Neutrophil (primary cell): ENCODE results near the gene FBXO5.
"Not testable (repeated sequence)": the region's sequence is repeated elsewhere in the genome, so short reads cannot be mapped to it uniquely, and the experiment has no call there.

ENCODE experiments used
- H3K27ac ChIP-seq: fragments of 200-600 bp; sonication (generic); 2 replicates; pipeline ENCODE4 v1.5.1; 2016; ENCODE audit warnings: mild to moderate bottlenecking, moderate library complexity
- H3K27me3 ChIP-seq: fragments of 200-600 bp; sonication (generic); 2 replicates; pipeline ENCODE4 v1.6.0; 2016; ENCODE audit warnings: mild to moderate bottlenecking
- H3K36me3 ChIP-seq: fragments of 200-600 bp; sonication (generic); 2 replicates; pipeline ENCODE4 v1.5.1; 2017
- H3K4me1 ChIP-seq, 2 experiments: fragments of 200-600 bp in 1 of 2; sonication (generic) in 1 of 2; 1 replicate in 1 of 2; 2 replicates in 1 of 2; pipeline versions ENCODE4 v1.5.1 to v1.6.1; 2013 to 2016; ENCODE audit warnings: low read depth in 1 of 2, low read length in 1 of 2, mild to moderate bottlenecking in 1 of 2, moderate library complexity in 1 of 2; ENCODE audit not compliant: control insufficient read depth in 1 of 2, insufficient read depth in 1 of 2
- H3K4me3 ChIP-seq, 2 experiments: fragments of 200-600 bp in 1 of 2; sonication (generic) in 1 of 2; 1 replicate in 1 of 2; 2 replicates in 1 of 2; pipeline ENCODE4 v1.5.1; 2013 to 2016; ENCODE audit warnings: low read depth in 1 of 2, low read length in 1 of 2, mild to moderate bottlenecking in 1 of 2, moderate library complexity in 1 of 2
- H3K9me3 ChIP-seq: fragments of 200-600 bp; sonication (generic); 2 replicates; pipeline ENCODE4 v1.5.1; 2016
- CTCF ChIP-seq: fragments of 200-600 bp; sonication (generic); IDR thresholded peaks from 2 replicates; pipeline ENCODE4 v1.5.1; 2016; ENCODE audit warnings: antibody characterized with exemption

Gene FBXO5

GRCh38 chr6:152986978-152987377 lies 4.1 kb upstream of the FBXO5 start:
- no peak overlapping the region for H3K27ac ChIP-seq
- no peaks in the 10 kb centered on the region for H3K27me3 ChIP-seq
- H3K4me3 ChIP-seq: no peak overlapping the region
- H3K36me3 ChIP-seq: peaks cover 16% of the 10 kb centered on the region
- TF ChIP-seq CTCF: no peak
- no peaks in the 10 kb centered on the region for H3K9me3 ChIP-seq
- H3K4me1 ChIP-seq: peaks cover 22 to 23% of the 10 kb centered on the region in 2 experiments

GRCh38 chr6:152985300-152985699 lies 2.5 kb upstream of the FBXO5 start:
- H3K4me1 ChIP-seq: peaks cover 22 to 34% of the 10 kb centered on the region in 2 experiments
- H3K9me3 ChIP-seq, H3K27ac ChIP-seq, H3K4me3 ChIP-seq, H3K36me3 ChIP-seq, H3K27me3 ChIP-seq: not testable (repeated sequence)

GRCh38 chr6:152984513-152984872 lies 1.7 kb upstream of the FBXO5 start:
- no peak for TF ChIP-seq CTCF
- H3K27me3 ChIP-seq: no peaks in the 10 kb centered on the region
- H3K4me3 ChIP-seq: peak overlapping the region in 1 of 2 experiments; percentile 96
- H3K9me3 ChIP-seq: no peaks in the 10 kb centered on the region
- peaks cover under 1% of the 10 kb centered on the region for H3K36me3 ChIP-seq
- H3K4me1 ChIP-seq: peaks cover 23 to 37% of the 10 kb centered on the region in 2 experiments
- H3K27ac ChIP-seq: no peak overlapping the region

- peaks cover 29 to 43% of the 10 kb centered on the region in 2 experiments for H3K4me1 ChIP-seq
- peak overlapping the region; percentile 81 for H3K27ac ChIP-seq
- no peaks in the 10 kb centered on the region for H3K36me3 ChIP-seq
- no peak for TF ChIP-seq CTCF
- H3K9me3 ChIP-seq: no peaks in the 10 kb centered on the region
- no peaks in the 10 kb centered on the region for H3K27me3 ChIP-seq
- peak overlapping the region; percentile 95 to 96 for H3K4me3 ChIP-seq
Measured at GRCh38 chr6:152983637-152984512, 1.0 kb upstream of the FBXO5 start.

- no peaks in the 10 kb centered on the region for H3K36me3 ChIP-seq
- H3K9me3 ChIP-seq: no peaks in the 10 kb centered on the region
- no peaks in the 10 kb centered on the region for H3K27me3 ChIP-seq
- peaks cover 45 to 56% of the 10 kb centered on the region in 2 experiments for H3K4me1 ChIP-seq
- H3K27ac ChIP-seq: no peak overlapping the region
- peak overlapping the region; percentile 95 to 96 for H3K4me3 ChIP-seq
- TF ChIP-seq CTCF: no peak
Measured at GRCh38 chr6:152981989-152982903, 595 bp downstream of the FBXO5 start.
